GM19395 (cell line): ENCODE results near the gene LHPP.
"Not testable (repeated sequence)": the region's sequence is repeated elsewhere in the genome, so short reads cannot be mapped to it uniquely, and the experiment has no call there.

Experiments
- ATAC-seq: cut with Tn5 transposase; IDR thresholded peaks from one replicate; pipeline ENCODE4 v1.9.1; 2021; ENCODE audit warnings: mild to moderate bottlenecking, moderate library complexity; ENCODE audit not compliant: unreplicated experiment

The LHPP gene

GRCh38 chr10:124461642-124462347 lies at the start of gene LHPP:
Gene LHPP, plus strand, starts transcription at chr10:124461823. Its CDS starts 40 bp downstream, at chr10:124461863.
- peak; percentile 95 for ATAC-seq

- no peak for ATAC-seq
Measured at GRCh38 chr10:124414076-124414475, 47.5 kb upstream of the LHPP start.

- no peak for ATAC-seq
Measured at GRCh38 chr10:124415210-124415609, 46.4 kb upstream of the LHPP start.

GRCh38 chr10:124416733-124417132 lies 44.9 kb upstream of the LHPP start:
- no peak for ATAC-seq

DNA sequence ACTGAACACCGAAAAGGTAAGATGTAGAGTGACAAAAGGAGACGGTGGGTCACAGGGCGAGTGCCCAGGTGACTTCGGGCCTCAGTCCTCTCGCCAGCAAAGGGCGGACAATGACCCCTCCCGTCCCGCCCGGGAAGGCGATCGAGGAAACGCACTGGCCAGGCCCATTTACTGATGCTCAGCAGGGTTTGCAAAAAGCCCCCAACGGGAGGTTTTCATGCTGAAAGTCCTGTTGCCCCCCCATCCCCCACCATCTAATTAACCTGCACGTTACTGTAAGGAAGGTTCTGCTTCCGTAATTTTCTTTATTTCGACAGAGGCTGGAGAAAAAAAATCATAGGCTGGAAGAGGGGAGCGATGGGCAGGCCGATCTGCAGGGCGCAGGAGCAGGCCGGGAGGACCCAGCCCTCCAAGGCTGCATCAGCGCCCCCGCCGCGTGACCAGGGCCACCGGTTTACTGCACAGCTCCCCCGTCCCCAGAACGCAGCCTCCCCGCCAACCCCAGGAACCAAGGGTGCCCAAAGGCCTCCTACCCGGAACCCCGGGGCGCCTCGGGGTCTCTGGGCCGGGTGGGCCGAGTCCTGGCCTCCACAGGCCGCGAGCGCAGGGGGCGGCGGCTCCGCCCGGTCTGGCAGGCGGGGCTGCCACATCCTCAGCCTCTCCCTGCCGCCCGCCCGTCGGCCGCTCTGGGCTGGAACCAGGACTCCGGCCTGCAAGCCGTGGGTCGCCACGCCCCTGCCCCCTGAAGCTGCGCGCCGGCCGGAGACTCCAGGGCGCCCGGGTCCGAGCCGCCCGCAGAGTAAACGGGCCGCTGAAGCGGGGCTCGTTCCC lies 43.5 kb upstream of the LHPP start:
- peak; percentile 36 for ATAC-seq

- peak; percentile 98 for ATAC-seq
Measured at GRCh38 chr10:124418726-124419501, 42.7 kb upstream of the LHPP start, which contains the start of gene OAT. Gene OAT, minus strand, starts transcription at chr10:124418923. Its CDS starts 6,752 bp downstream, at chr10:124412171.

GRCh38 chr10:124419635-124420034 lies 42.0 kb upstream of the LHPP start:
- no peak for ATAC-seq

GRCh38 chr10:124420254-124420653 lies 41.4 kb upstream of the LHPP start:
- ATAC-seq: no peak

DNA sequence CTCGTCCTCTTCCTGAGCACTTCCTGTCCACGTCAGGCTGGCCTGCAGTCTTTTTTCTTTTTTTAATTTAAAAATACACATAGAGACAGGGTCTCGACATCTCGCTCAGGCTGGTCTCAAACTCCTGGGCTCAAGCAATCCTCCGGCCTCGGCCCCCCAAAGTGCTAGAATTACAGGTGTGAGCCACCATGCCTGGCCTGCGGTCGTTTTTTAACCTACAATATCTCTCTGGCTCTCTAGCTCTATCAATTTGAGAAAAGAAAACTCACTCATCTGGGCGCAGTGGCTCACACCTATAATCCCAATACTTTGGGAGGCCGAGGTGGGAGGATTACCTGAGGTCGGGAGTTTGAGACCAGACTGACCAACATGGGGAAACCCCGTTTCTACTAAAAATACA lies 38.9 kb upstream of the LHPP start:
- ATAC-seq: no peak

GRCh38 chr10:124423813-124424212 lies 37.8 kb upstream of the LHPP start:
- no peak for ATAC-seq

DNA sequence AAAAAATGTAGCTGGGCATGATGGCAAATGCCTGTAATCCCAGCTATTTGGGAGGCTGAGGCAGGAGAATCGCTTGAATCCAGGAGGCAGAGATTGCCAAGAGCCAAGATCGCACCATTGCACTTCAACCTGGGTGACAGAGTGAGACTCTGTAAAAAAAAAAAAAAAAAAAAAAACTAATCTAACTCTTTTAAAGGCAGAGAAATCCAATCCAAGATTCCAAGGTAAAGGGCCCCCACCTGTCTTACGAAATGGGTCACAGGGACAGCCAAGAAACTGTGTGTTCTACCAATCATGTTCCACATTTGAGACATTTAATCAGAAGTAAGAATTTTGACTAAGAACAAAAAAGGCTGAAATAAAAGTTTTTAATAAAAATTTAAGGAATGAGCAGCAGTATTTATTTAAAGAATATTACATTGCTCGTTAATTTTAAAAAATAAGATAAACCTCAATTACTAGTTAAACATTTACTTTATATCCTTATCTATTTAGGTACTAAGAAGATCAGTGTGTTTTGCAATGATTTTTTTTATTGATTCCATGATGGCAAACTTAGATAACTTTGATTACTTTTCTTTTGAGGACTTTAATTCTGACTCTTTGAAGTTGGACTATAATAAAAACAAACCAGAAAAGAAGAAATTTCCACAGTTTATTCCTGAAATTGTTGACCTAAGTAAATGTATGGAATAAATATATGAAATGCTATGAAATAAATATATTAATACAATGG lies 36.2 kb upstream of the LHPP start:
- ATAC-seq: no peak

- no peak for ATAC-seq
Measured at GRCh38 chr10:124428207-124428777, 33.3 kb upstream of the LHPP start.

- ATAC-seq: no peak
Measured at GRCh38 chr10:124429576-124429975, 32.0 kb upstream of the LHPP start.

DNA sequence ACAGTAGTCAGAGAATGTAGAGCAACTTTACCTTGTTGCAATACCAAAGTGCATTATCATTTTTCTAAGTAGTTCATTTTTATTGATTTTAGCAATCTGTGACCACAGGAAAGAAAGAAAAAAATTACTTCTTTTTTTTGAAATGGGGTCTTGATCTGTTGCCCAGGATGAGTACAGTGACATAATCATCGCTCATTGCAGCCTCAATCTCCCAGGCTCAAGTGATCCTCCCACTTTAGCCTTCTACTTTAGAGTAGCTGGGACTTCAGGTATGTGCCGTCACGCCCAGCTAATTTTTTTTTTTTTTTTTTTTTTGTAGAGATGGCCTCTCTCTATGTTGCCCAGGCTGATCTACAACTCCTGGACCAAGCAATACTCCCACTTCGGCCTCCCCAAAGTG lies 31.5 kb upstream of the LHPP start:
- no peak for ATAC-seq

DNA sequence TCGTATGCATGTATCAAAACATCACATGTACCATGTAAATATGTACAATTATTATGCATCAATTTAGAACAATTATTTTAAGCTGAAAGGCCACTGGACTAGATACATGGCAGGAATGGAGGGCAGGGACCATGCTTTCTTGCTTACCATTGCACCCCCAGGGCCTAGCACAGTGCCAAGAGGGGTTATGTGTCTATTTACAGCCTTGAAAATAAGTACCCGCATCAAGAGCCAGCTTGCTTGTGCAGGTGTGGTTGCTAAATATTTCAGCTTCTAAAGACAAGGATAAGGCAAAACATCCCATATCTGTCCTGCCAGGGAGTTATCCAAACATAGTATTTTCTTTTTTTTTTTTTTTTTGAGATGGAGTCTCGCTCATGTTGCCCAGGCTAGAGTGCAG lies 28.2 kb upstream of the LHPP start:
- ATAC-seq: no peak

DNA sequence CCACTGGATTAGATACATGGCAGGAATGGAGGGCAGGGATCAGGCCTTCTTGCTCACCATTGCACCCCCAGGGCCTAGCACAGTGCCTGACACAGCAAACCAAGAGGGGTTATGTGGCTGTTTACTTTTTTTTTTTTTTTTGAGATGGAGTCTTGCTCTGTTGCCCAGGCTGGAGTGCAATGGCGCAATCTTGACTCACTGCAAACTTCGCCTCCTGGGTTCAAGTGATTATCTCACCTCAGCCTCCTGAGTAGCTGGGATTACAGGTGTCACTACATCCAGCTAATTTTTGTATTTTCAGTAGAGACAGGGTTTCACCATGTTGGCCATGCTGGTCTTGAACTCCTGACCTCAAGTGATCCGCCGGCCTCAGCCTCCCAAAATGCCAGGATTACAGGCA lies 25.9 kb upstream of the LHPP start:
- ATAC-seq: not testable (repeated sequence)

- peak; percentile 80 for ATAC-seq
Measured at GRCh38 chr10:124436191-124436638, 25.4 kb upstream of the LHPP start.

DNA sequence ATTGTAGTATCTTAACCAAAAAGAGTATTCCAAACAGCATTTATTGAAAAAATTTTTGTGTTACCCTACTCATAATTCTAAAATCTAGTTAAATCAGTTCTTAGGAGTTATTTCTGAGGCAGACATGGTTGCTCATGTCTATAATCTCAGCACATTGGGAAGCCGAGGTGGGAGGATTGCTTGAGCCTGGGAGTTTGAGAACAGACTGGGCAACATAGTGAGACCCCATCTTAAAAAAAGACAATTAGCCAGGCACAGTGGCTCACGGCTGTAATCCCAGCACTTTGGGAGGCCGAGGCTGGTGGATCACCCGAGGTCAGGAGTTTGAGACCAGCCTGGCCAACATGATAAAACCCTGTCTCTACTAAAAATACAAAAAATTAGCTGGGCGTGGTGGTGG lies 19.9 kb upstream of the LHPP start:
- ATAC-seq: not testable (repeated sequence)

DNA sequence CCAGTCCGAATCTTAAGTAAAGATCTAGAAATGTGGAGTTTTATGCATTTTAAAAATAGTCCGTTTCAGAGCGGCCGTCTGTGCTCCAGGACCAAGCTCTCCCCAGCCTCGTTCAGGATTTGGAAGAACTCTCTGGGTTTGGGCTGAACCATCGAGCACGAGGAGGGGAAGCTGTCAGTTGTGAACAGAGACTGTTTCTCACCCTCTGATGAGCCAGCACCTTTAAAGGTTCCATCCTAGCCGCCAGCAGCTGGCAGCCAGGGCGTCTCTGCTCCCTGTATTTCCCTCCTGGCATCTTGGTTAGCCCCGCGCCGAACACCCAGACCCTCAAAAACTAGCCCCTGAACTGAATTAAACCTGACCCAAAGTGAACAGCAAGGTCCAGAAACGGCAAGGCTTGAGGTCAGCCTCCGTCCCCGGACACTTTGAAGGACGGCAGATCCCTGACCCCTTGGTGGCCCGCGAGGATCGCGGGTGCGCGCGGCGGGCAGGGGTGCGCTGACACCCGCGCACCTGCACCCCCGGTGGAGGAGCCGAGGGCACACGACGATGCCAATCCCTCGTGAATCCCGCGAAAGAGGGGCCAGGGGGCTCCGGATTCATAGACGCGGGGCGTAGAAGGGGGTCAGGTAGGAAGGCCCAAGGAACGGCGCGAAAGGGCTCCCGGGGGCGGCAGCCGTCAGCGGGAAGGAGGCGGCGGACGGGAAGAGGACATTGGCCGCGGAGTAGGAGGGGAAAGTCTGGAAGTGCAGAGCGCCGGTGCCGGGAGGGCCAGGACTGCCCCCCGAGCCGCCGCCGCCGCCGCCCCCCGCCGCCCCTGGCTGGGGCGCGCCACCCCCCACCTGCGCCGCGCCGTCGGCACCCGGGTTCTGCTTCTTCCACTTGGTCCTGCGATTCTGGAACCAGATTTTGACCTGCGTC lies 14.5 kb upstream of the LHPP start:
- no peak for ATAC-seq
